Activated CD8-positive, alpha-beta T cell treated with anti-CD3 and anti-CD28 coated beads for 36 hours (primary cell): ENCODE results near the gene LYPD6. TPM values are rescaled to one million over a fixed set of nuclear protein-coding genes. Genes with fewer than 3 reads are reported as not detected.

ENCODE experiments used
- ATAC-seq: fragments of 200-7000 bp; cut with Tn5 transposase; one replicate; pipeline ENCODE4 v1.10.0; 2021; ENCODE audit warnings: mild to moderate bottlenecking, moderate library complexity
- CTCF ChIA-PET: fragments of 350-600 bp; sonication (Branson Sonifier 250); formaldehyde crosslinking; loops from one replicate; lab custom pipeline; 2021; ENCODE audit warnings: antibody characterized with exemption; lab: Charles Lee
- POLR2A ChIA-PET: fragments of 350-600 bp; sonication (Branson Sonifier 250); formaldehyde crosslinking; loops from one replicate; lab custom pipeline; 2021; ENCODE audit warnings: antibody characterized with exemption; lab: Charles Lee
- DNase-seq: peaks from one replicate; pipeline ENCODE4 v3.0.0-alpha.2; 2020
- H3K27ac Mint-ChIP-seq: one replicate; pipeline ENCODE4 v1.8.0; 2021; ENCODE audit warnings: mild to moderate bottlenecking, mixed read lengths
- H3K27me3 Mint-ChIP-seq: one replicate; pipeline ENCODE4 v1.8.0; 2021; ENCODE audit warnings: mixed read lengths
- H3K36me3 Mint-ChIP-seq: one replicate; pipeline ENCODE4 v1.8.0; 2021; ENCODE audit warnings: low read depth, mixed read lengths
- H3K4me1 Mint-ChIP-seq: one replicate; pipeline ENCODE4 v1.8.0; 2021; ENCODE audit warnings: low read depth, mixed read lengths
- H3K4me3 Mint-ChIP-seq: one replicate; pipeline ENCODE4 v1.8.0; 2021; ENCODE audit warnings: mild to moderate bottlenecking, moderate library complexity, mixed read lengths
- H3K9me3 Mint-ChIP-seq: one replicate; pipeline ENCODE4 v1.8.0; 2021; ENCODE audit warnings: mixed read lengths
- intact Hi-C: fragments of 100-400 bp; cut with micrococcal nuclease; formaldehyde crosslinking; loops from one replicate; pipeline ENCODE4 v1.10.0; 2022
- total RNA-seq, 2 experiments: library from RNA; stranded (reverse); gene quantifications; one replicate each; pipeline ENCODE4 v1.2.3, GENCODE V29; 2021
- TF ChIP-seq, protein P1 (sequence below): fragments of 200-600 bp; IDR thresholded peaks from one replicate; pipeline ENCODE4 v1.8.0; 2022; ENCODE audit warnings: antibody characterized with exemption, mild to moderate bottlenecking

The LYPD6 gene, protein sequence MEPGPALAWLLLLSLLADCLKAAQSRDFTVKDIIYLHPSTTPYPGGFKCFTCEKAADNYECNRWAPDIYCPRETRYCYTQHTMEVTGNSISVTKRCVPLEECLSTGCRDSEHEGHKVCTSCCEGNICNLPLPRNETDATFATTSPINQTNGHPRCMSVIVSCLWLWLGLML
- total RNA-seq = not detected

DNA sequence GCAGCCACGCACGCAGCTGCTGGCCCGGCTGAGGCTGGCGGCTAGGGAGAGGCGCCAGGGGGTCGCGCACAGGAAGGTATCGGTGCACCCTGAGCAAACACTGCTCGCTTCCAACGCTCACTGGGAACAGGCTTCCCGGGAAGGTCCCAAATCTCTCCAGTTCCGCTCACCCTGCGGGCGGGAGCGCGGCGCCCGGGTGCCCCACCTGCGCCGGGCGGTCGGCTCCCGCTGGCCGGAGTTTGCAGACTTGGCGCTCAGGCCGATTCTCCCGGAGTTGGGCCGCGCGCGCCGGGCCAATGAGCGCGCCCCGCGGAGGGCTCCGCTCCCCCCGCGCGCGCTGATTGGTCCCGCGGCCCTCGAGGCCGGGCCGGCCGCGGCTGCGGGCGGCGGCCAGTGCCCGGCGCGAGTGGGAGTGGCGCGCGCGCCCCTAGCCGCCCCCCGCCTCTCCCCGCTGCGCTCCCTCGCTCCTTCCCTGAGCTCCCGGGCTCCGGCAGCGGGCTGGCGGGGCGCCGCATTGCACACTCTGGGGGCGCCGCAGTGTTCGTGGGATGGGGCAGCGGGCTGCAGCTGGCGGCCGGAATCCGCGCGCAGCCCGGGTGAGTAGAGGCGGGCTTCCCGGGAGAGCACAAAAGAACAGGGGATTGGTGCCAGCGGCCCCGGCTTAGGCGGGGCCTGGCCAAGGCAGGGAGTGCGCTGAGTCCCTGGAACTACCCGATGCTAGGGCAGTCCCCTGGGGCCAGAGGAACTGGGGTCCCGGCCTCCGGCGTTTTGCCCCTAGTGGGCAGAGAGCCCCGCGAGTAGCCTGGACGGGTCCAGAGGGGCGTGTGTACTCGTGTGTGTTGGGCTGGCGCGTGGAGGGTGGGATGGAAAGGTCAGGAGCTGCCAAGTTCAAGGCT lies at the start of gene LYPD6:
LYPD6 (plus strand) TSS at position 461 of the 896 bp plus-strand sequence. CDS start 107,122 bp downstream, outside the sequence.
- no peak for DNase-seq
- ChIA-PET CTCF (interaction anchor here (0.7 kb wide), 1 partner anchor 231 kb away, joined by 3 read pairs; no protein-coding TSS in a partner anchor), POLR2A (no interaction called here)
- H3K9me3 Mint-ChIP-seq = no peaks in the 10 kb centered on the region
- no peaks in the 10 kb centered on the region for H3K36me3 Mint-ChIP-seq
- intact Hi-C loops = no loop called here
- no peak within 1 kb of the TSS for H3K27ac Mint-ChIP-seq
- H3K4me3 Mint-ChIP-seq = peak within 1 kb of the TSS; percentile 20
- peak; percentile 24 for ATAC-seq
- TF ChIP-seq, protein P1, sequence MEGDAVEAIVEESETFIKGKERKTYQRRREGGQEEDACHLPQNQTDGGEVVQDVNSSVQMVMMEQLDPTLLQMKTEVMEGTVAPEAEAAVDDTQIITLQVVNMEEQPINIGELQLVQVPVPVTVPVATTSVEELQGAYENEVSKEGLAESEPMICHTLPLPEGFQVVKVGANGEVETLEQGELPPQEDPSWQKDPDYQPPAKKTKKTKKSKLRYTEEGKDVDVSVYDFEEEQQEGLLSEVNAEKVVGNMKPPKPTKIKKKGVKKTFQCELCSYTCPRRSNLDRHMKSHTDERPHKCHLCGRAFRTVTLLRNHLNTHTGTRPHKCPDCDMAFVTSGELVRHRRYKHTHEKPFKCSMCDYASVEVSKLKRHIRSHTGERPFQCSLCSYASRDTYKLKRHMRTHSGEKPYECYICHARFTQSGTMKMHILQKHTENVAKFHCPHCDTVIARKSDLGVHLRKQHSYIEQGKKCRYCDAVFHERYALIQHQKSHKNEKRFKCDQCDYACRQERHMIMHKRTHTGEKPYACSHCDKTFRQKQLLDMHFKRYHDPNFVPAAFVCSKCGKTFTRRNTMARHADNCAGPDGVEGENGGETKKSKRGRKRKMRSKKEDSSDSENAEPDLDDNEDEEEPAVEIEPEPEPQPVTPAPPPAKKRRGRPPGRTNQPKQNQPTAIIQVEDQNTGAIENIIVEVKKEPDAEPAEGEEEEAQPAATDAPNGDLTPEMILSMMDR = no peak
- no peaks in the 10 kb centered on the region for H3K4me1 Mint-ChIP-seq
- H3K27me3 Mint-ChIP-seq = peaks cover 48% of the 10 kb centered on the region

DNA sequence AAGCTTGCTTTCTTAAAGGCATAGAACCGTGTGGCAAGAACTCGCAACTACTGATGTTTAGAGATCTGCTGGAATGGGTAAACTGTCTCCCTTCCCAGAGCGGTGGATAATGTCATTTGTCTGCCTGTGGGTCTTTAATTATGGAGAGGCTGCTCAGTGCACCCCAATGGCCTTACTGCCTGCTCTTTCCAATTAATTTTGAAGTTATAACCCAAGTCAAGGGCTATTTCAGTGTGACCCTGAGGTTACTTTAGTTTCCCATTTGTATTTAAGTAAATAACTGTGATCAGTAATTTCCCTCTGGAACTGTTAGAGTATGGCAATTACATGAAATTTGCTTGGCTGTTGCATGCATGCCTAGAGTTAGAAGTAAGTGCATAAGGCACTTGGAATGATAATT lies 48.9 kb upstream of the LYPD6 start:
- intact Hi-C loops = no loop called here
- POLR2A ChIA-PET = no interaction called here
- peaks cover 3% of the 10 kb centered on the region for H3K27me3 Mint-ChIP-seq
- CTCF ChIA-PET = no interaction called here
- no peaks in the 10 kb centered on the region for H3K36me3 Mint-ChIP-seq
- no peak for ATAC-seq
- no peaks in the 10 kb centered on the region for H3K9me3 Mint-ChIP-seq
- no peaks in the 10 kb centered on the region for H3K4me1 Mint-ChIP-seq
- TF ChIP-seq, protein P1 = no peak
- H3K27ac Mint-ChIP-seq = no peak overlapping the region
- no peak for DNase-seq
- no peak overlapping the region for H3K4me3 Mint-ChIP-seq

DNA sequence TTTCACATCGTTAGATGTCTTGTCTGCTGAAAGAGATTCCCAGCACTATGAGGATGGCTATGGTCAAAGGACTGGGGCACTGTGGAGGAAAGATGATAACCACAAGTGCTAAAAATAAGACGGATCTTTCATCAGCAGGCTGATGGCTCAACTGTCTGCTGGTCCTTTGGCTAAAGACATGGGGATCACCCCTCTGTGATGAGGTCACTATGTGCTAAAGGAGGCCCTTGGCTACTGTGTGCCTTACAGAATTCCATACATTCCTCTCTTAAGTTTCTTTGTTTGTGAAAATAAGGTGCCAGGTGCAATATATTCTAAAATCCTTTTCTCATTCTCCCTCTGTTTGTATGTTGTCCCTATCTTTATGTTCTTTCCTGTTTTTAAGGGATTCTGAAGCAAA lies 39.7 kb upstream of the LYPD6 start:
- Mint-ChIP-seq H3K4me3 (no peak overlapping the region), H3K36me3 (no peaks in the 10 kb centered on the region), H3K9me3 (no peaks in the 10 kb centered on the region), H3K27me3 (peaks cover 8% of the 10 kb centered on the region), H3K4me1 (no peaks in the 10 kb centered on the region), H3K27ac (no peak overlapping the region)
- intact Hi-C loops = no loop called here
- ATAC-seq = no peak
- ChIA-PET CTCF (no interaction called here), POLR2A (no interaction called here)
- DNase-seq = no peak
- TF ChIP-seq, protein P1 = no peak

DNA sequence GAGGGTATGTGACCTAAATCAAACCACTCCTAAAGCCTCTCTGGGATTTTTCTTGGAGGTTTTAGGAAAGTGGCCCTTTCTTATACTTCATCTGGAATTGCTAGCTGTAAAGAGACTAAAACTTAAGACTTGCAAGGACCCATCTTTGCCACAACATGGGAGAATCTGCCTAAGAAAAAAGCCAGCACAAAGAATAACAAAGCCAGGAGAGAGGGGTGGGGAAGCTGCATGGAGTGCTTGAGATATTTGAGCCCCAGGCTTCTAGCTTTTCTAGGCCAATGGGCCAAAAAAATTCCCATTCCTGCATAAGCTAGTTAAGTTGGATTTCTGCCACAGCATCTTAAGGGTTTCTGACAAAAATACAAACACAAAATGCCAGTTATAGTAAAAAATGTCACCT lies 38.5 kb upstream of the LYPD6 start:
- no peak overlapping the region for H3K27ac Mint-ChIP-seq
- CTCF ChIA-PET = no interaction called here
- H3K4me1 Mint-ChIP-seq = no peaks in the 10 kb centered on the region
- POLR2A ChIA-PET = no interaction called here
- ATAC-seq (no peak), DNase-seq (no peak)
- TF ChIP-seq, protein P1 = no peak
- no peak overlapping the region for H3K4me3 Mint-ChIP-seq
- H3K9me3 Mint-ChIP-seq = no peaks in the 10 kb centered on the region
- H3K27me3 Mint-ChIP-seq = peaks cover 8% of the 10 kb centered on the region
- no peaks in the 10 kb centered on the region for H3K36me3 Mint-ChIP-seq
- intact Hi-C loops = no loop called here

DNA sequence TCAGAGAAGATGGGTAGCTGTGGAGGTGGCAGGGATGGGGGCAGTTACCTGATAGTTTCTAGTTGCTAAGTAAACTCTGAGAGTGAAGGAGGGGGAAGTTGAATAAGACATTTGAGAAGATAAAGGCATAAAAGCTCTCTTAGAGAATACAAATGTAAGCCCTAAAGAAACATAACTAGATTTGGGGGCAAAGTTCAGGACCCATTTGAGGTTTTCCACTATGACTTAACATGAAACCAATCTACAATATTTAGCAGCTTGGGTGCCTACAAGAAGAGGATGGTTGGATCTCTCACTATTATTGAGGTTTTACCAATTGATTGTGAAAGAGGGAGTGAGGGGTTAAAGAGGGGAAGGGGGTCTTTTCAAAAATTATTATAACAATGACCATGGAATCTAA lies 34.4 kb upstream of the LYPD6 start:
- Mint-ChIP-seq H3K27ac (no peak overlapping the region), H3K4me3 (no peak overlapping the region), H3K4me1 (no peaks in the 10 kb centered on the region), H3K27me3 (peaks cover 5% of the 10 kb centered on the region), H3K9me3 (no peaks in the 10 kb centered on the region), H3K36me3 (no peaks in the 10 kb centered on the region)
- TF ChIP-seq, protein P1 = no peak
- no peak for DNase-seq
- intact Hi-C loops = no loop called here
- ChIA-PET CTCF (no interaction called here), POLR2A (no interaction called here)
- no peak for ATAC-seq
